Panc1 (cell line): Measurements from ENCODE around the gene ENOX1. TPM values are rescaled to one million over a fixed set of nuclear protein-coding genes. Genes with fewer than 3 reads are reported as not detected.

ENCODE experiments used
- ATAC-seq: fragments of 200-7000 bp; cut with Tn5 transposase; 2 replicates; pipeline ENCODE4 v1.9.1; 2020; ENCODE audit warnings: mild to moderate bottlenecking, moderate library complexity
- BruUV-seq: library from RNA; stranded (reverse); fragments of 400-500 nt; replicated peaks from 2 replicates; lab custom pipeline; 2021; lab: Mats Ljungman, UMichigan
- CTCF ChIA-PET: fragments of 300-600 bp; sonication (Branson Sonifier 250); formaldehyde crosslinking; loops from one replicate; lab custom pipeline; 2022; ENCODE audit warnings: antibody characterized with exemption; lab: Charles Lee
- POLR2A ChIA-PET: fragments of 300-600 bp; sonication (Branson Sonifier 250); formaldehyde crosslinking; loops from one replicate; lab custom pipeline; 2022; ENCODE audit warnings: antibody characterized with exemption; lab: Charles Lee
- DNase-seq: peaks from one replicate; pipeline ENCODE4 v3.0.0-alpha.2; 2010; ENCODE audit warnings: low read depth, low spot score
- H3K27ac ChIP-seq: 2 replicates; pipeline ENCODE4 v1.5.1; 2011; ENCODE audit warnings: mild to moderate bottlenecking, low read length, inconsistent platforms
- H3K27me3 ChIP-seq: fragments of 200-500 bp; sonication (Bioruptor generic); 2 replicates; pipeline ENCODE4 v1.6.0; 2014; ENCODE audit warnings: low read length, inconsistent platforms; ENCODE audit not compliant: control insufficient read depth, insufficient read depth
- H3K36me3 ChIP-seq: fragments of 200-500 bp; sonication (Bioruptor generic); 2 replicates; pipeline ENCODE4 v1.5.1; 2014; ENCODE audit warnings: inconsistent platforms, mild to moderate bottlenecking, low read length, moderate library complexity; ENCODE audit not compliant: control insufficient read depth, insufficient read depth
- H3K4me1 ChIP-seq: 2 replicates; pipeline ENCODE4 v1.5.1; 2011; ENCODE audit warnings: inconsistent platforms, mild to moderate bottlenecking, low read length, moderate library complexity; ENCODE audit not compliant: control insufficient read depth, insufficient read depth
- H3K4me3 ChIP-seq, 2 experiments: 2 replicates each; pipeline ENCODE4 v1.5.1; 2011 to 2012; ENCODE audit warnings: low read depth in 2 of 2, low read length in 2 of 2, mild to moderate bottlenecking in 2 of 2, inconsistent platforms in 1 of 2, moderate library complexity in 1 of 2
- H3K9me3 ChIP-seq: fragments of 200-500 bp; sonication (Bioruptor generic); 2 replicates; pipeline ENCODE4 v1.5.1; 2014; ENCODE audit warnings: low read depth, mild to moderate bottlenecking, inconsistent platforms, low read length, moderate library complexity; ENCODE audit not compliant: control insufficient read depth, insufficient read depth
- CTCF ChIP-seq: fragments of 450-650 bp; IDR thresholded peaks from 2 replicates; pipeline ENCODE4 v1.5.1; 2017; ENCODE audit warnings: mild to moderate bottlenecking
- POLR2AphosphoS5 ChIP-seq: IDR thresholded peaks from 2 replicates; pipeline ENCODE4 v1.6.1; 2012; ENCODE audit warnings: mild to moderate bottlenecking, low read depth, low read length, moderate library complexity
- REST ChIP-seq, 2 experiments: IDR thresholded peaks; 2 replicates each; pipeline ENCODE4 v1.6.1; 2011 to 2012; ENCODE audit warnings: low read depth in 2 of 2, control low read depth in 1 of 2, low read length in 1 of 2, mild to moderate bottlenecking in 1 of 2, moderate library complexity in 1 of 2; ENCODE audit not compliant: insufficient read depth in 1 of 2
- SIN3A ChIP-seq: IDR thresholded peaks from 2 replicates; pipeline ENCODE4 v1.6.1; 2012; ENCODE audit warnings: low read depth, mild to moderate bottlenecking, low read length, moderate library complexity, borderline replicate concordance; ENCODE audit not compliant: insufficient read depth
- TCF7L2 ChIP-seq: IDR thresholded peaks from 2 replicates; pipeline ENCODE4 v1.6.1; 2011; ENCODE audit warnings: mild to moderate bottlenecking, low read depth, low read length, inconsistent platforms
- in situ Hi-C: cut with HindIII; loops from 2 replicates; pipeline ENCODE4 v1.10.0; 2016; ENCODE audit warnings: low sequenced_read_pairs, low pct_unique_long_range_greater_than_20kb
- intact Hi-C: fragments of 100-400 bp; cut with micrococcal nuclease; formaldehyde crosslinking; loops from one replicate; pipeline ENCODE4 v1.10.0; 2022; ENCODE audit not compliant: unreplicated experiment
- total RNA-seq: library from RNA; stranded (reverse); gene quantifications from one replicate; pipeline ENCODE4 v1.2.1, GENCODE V29; 2021; ENCODE audit not compliant: unreplicated experiment

Gene ENOX1
- total RNA-seq, 1 experiment from 2014 or later = 0.23 TPM

DNA sequence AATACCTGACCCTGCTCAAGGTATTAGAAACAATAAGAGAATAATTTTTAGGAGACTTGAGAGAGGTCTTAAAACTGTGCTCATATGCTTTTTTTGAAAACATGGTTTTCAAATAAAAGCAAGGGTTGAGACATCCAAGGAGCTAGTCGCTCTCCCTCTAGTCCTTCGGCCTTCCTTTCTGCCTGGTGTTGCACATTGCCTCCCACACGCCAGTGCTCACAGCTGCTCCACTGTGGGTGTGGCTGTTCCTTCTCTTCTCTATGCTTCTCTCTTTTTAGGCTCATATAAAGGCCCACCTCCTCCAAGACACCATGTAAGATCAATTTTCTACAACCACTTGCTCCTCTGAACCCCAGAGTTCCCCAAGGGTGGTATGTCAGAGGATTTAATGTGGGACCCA, 352.6 kb downstream of the ENOX1 start:
- H3K27me3 ChIP-seq = no peaks in the 10 kb centered on the region
- no peak for TF ChIP-seq TCF7L2
- TF ChIP-seq CTCF = no peak
- no peak for TF ChIP-seq SIN3A
- TF ChIP-seq REST (IDR thresholded peaks at IDR 0.05; ENCODE audit: insufficient read depth in 1 of 2, low read depth in 2 of 2, low read length in 1 of 2) = no peak
- TF ChIP-seq POLR2AphosphoS5 = no peak
- ChIA-PET POLR2A (interaction anchor here (0.5 kb wide), 1 partner anchor 1147 kb away, joined by 3 read pairs; no protein-coding TSS in a partner anchor), CTCF (no interaction called here)
- in situ Hi-C loops = no loop called here
- H3K4me1 ChIP-seq = no peaks in the 10 kb centered on the region
- H3K36me3 ChIP-seq = no peaks in the 10 kb centered on the region
- no TSS peak for BruUV-seq
- no peak overlapping the region for H3K4me3 ChIP-seq
- intact Hi-C loops = no loop called here
- ATAC-seq (no peak), DNase-seq (no peak)
- H3K9me3 ChIP-seq = no peaks in the 10 kb centered on the region
- H3K27ac ChIP-seq = no peak overlapping the region

DNA sequence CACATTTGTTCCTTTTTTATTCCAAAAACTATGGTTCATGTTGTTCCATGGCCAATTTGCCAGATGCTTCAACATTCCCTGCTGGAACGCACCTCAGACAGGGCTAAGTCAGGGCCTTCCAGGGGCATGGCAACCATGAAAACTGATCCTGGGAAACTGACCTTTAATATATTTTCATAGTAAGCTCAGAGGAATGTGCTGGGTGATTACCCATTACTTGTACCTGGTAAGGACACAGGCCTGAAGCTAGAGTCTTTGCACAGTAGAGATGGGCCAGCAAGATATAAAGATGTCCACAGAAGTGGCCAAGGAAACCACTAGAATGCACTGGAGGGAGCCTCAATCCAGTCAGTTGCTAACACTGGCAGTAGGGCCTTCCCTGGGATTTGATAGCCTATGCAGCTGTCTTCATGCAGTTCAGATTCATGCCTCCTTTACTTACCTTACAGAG, 353.1 kb downstream of the ENOX1 start:
- in situ Hi-C loops (no loop called here), intact Hi-C loops (no loop called here)
- ATAC-seq (no peak), DNase-seq (no peak)
- Histone ChIP-seq H3K4me1 (no peaks in the 10 kb centered on the region), H3K27me3 (no peaks in the 10 kb centered on the region), H3K36me3 (no peaks in the 10 kb centered on the region), H3K4me3 (no peak overlapping the region), H3K9me3 (no peaks in the 10 kb centered on the region), H3K27ac (no peak overlapping the region)
- CTCF ChIA-PET = no interaction called here
- POLR2A ChIA-PET = interaction anchor here (0.5 kb wide), 1 partner anchor 1146 kb away, joined by 3 read pairs; no protein-coding TSS in a partner anchor
- no TSS peak for BruUV-seq
- TF ChIP-seq REST (IDR thresholded peaks at IDR 0.05; ENCODE audit: insufficient read depth in 1 of 2, low read depth in 2 of 2, low read length in 1 of 2) = no peak
- TF ChIP-seq TCF7L2 = no peak
- TF ChIP-seq SIN3A = no peak
- TF ChIP-seq CTCF = no peak
- no peak for TF ChIP-seq POLR2AphosphoS5
